Measurements from ENCODE around the gene MEG3.

GRCh38 chr14:100899884-100900771 is 74.2 kb downstream of the MEG3 start:
- TF ChIP-seq CTCF (IDR thresholded peaks at IDR 0.05; ENCODE audit: poor library complexity, severe bottlenecking) (no peak), TAF1 (IDR thresholded peaks at IDR 0.05; ENCODE audit: low read depth) (no peak), EP300 (conservative IDR thresholded peaks at IDR 0.05; ENCODE audit: poor library complexity, severe bottlenecking) (no peak), RAD21 (conservative IDR thresholded peaks at IDR 0.05) (no peak), EZH2 (IDR thresholded peaks at IDR 0.05; ENCODE audit: borderline replicate concordance, insufficient read depth, low read length, poor library complexity, severe bottlenecking) (no peak), MXI1 (conservative IDR thresholded peaks at IDR 0.05; ENCODE audit: poor library complexity, severe bottlenecking) (no peak), POLR2AphosphoS5 (IDR thresholded peaks at IDR 0.05) (no peak)

All from neural cell (in vitro differentiated cells).